Transverse colon (tissue), 4 donors: Measurements from ENCODE around the gene CBL. TPM values are rescaled to one million over a fixed set of nuclear protein-coding genes. Genes with fewer than 3 reads are reported as not detected.

Source experiments
- DNase-seq: peaks from one replicate; pipeline ENCODE4 v3.0.0-alpha.2; 2019
- H3K27ac ChIP-seq, 4 donors: fragments of 200-600 bp; sonication (generic); 2 replicates each; pipeline ENCODE4 v1.5.1; 2016 to 2018; ENCODE audit warnings: inconsistent platforms in 4 of 4
- H3K27me3 ChIP-seq: fragments of 200-600 bp; sonication (generic); 2 replicates; pipeline ENCODE4 v1.5.1; 2017; ENCODE audit warnings: inconsistent platforms
- H3K36me3 ChIP-seq, 4 donors: fragments of 200-600 bp; sonication (generic); 2 replicates each; pipeline ENCODE4 v1.5.1; 2017 to 2019; ENCODE audit warnings: inconsistent platforms in 4 of 4
- H3K4me1 ChIP-seq, 4 donors: fragments of 200-600 bp; sonication (generic); 2 replicates each; pipeline ENCODE4 v1.5.1; 2017 to 2020; ENCODE audit warnings: inconsistent platforms in 4 of 4
- H3K4me3 ChIP-seq, 4 donors: fragments of 200-600 bp; sonication (generic); 1 replicate in 1 of 4; 2 replicates in 3 of 4; pipeline versions ENCODE4 v1.5.1 to v1.6.1; 2017 to 2019; ENCODE audit warnings: inconsistent platforms in 4 of 4
- H3K9me3 ChIP-seq, 2 donors: fragments of 200-600 bp; sonication (generic); 2 replicates each; pipeline ENCODE4 v1.5.1; 2017 to 2019; ENCODE audit warnings: inconsistent platforms in 2 of 2
- CTCF ChIP-seq, 5 experiments: fragments of 200-600 bp in 3 of 5; fragments of 450-650 bp in 2 of 5; sonication (generic) in 3 of 5; IDR thresholded peaks; 1 replicate in 2 of 5; 2 replicates in 3 of 5; pipeline ENCODE4 v1.5.1; 2016 to 2017; ENCODE audit warnings: antibody characterized with exemption in 5 of 5, inconsistent platforms in 3 of 5, mild to moderate bottlenecking in 2 of 5, moderate library complexity in 1 of 5
- EP300 ChIP-seq: sonication (generic); formaldehyde crosslinking; IDR thresholded peaks from one replicate; pipeline ENCODE4 v1.6.1; 2017; ENCODE audit warnings: antibody characterized with exemption, low read depth
- POLR2A ChIP-seq: fragments of 450-650 bp; IDR thresholded peaks from one replicate; pipeline ENCODE4 v1.6.1; 2016; ENCODE audit warnings: antibody characterized with exemption, mild to moderate bottlenecking, moderate library complexity
- POLR2AphosphoS5 ChIP-seq, 3 donors: sonication (generic); formaldehyde crosslinking; IDR thresholded peaks; one replicate each; pipeline ENCODE4 v1.6.1; 2016; ENCODE audit warnings: antibody characterized with exemption in 3 of 3
- WGBS, 2 donors: methylation state at CpG; one replicate each; pipeline ENCODE4 v1.1.5; 2018; ENCODE audit warnings: low coverage in 1 of 2; 5-methylcytosine and 5-hydroxymethylcytosine counted together
- in situ Hi-C, 4 donors: fragments of 200-750 bp; cut with MboI; loops; one replicate each; pipeline versions ENCODE4 v1.15.0 to v1.15.1; 2017; ENCODE audit warnings: low sequenced_read_pairs in 3 of 4, low pct_ligation_motif_present in 1 of 4, low pct_unique_long_range_greater_than_20kb in 1 of 4
- intact Hi-C: fragments of 100-400 bp; cut with DNase I; formaldehyde crosslinking; loops from one replicate; pipeline ENCODE4 v1.15.1; 2023; ENCODE audit warnings: low total_unique reads
- total RNA-seq, 4 donors: library from RNA; depleted of rRNA; stranded (reverse); fragments of >200 nt; gene quantifications; one replicate each; pipeline ENCODE4 v1.1.0, GENCODE V29; 2016

CBL gene
- total RNA-seq, 4 donors from 2014 or later = 6.8 to 18.7 (median 12.4) TPM

DNA sequence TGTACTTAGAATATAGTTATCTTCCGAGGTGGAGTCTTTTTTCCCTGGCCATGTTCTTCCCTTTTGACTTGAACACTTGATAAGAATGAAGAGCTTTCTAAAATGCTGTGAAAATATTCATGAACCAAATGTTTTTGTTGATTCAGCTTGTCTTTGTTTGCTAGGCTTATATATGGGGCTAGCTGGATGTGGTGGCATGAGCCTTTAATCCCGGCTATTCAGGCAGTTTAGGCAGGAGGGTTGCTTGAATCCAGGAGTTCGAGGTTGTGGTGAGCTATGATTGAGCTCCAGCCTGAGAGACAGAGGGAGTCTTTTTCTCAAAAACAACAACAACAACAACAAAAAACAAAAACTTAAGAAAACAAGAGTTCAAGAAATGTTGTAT, 23.1 kb downstream of the CBL start:
- Histone ChIP-seq H3K9me3 (no peaks in the 10 kb centered on the region), H3K4me3 (no peak overlapping the region), H3K27ac (no peak overlapping the region), H3K4me1 (peaks cover 0 to 20% (median 4%) of the 10 kb centered on the region in 4 donors), H3K36me3 (no peaks in the 10 kb centered on the region), H3K27me3 (no peaks in the 10 kb centered on the region)
- in situ Hi-C loops (no loop called here), intact Hi-C loops (no loop called here)
- TF ChIP-seq EP300 = no peak
- TF ChIP-seq CTCF (IDR thresholded peaks at IDR 0.05) = no peak
- DNase-seq = no peak
- 83 to 100% methylated on average over 3 of the region's 3 CpGs for WGBS, 2 donors

DNA sequence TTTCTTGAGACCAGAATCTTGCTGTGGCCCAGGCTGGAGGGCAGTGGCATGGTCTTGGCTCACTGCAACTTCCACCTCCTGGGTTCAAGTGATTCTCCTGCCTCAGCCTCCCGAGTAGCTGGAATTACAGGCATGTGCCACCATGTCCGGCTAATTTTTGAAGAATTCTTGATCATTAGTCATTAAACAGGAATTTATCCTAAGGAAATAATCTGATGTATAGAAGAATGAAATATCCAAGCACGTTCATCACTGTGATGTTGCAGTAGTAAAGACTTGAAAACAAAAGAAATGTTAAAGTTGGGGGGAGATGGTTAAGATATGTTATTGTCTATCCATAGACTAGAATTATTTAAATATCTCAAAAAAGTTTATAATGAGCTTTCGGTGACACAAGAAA, 23.6 kb downstream of the CBL start:
- in situ Hi-C loops (no loop called here), intact Hi-C loops (no loop called here)
- Histone ChIP-seq H3K36me3 (peaks cover 0 to 3% (median 0%) of the 10 kb centered on the region in 4 donors), H3K27me3 (no peaks in the 10 kb centered on the region), H3K4me3 (no peak overlapping the region), H3K9me3 (no peaks in the 10 kb centered on the region), H3K4me1 (peaks cover 0 to 20% (median 4%) of the 10 kb centered on the region in 4 donors), H3K27ac (no peak overlapping the region)
- no peak for TF ChIP-seq CTCF (IDR thresholded peaks at IDR 0.05)
- TF ChIP-seq EP300 = no peak
- TF ChIP-seq POLR2A = no peak
- no peak for TF ChIP-seq POLR2AphosphoS5 (IDR thresholded peaks at IDR 0.05)
- no peak for DNase-seq
- 95 to 100% methylated on average over 1 to 4 of the region's 4 CpGs for WGBS, 2 donors

- intact Hi-C loops (no loop called here), in situ Hi-C loops (no loop called here)
- Histone ChIP-seq H3K27ac (no peak overlapping the region), H3K9me3 (no peaks in the 10 kb centered on the region), H3K27me3 (no peaks in the 10 kb centered on the region), H3K4me1 (peaks cover 0 to 4% (median 0%) of the 10 kb centered on the region in 4 donors), H3K36me3 (peaks cover 0 to 14% (median 0%) of the 10 kb centered on the region in 4 donors), H3K4me3 (no peak overlapping the region)
- TF ChIP-seq POLR2AphosphoS5 (IDR thresholded peaks at IDR 0.05) (no peak), EP300 (no peak), CTCF (IDR thresholded peaks at IDR 0.05) (no peak), POLR2A (no peak)
- DNase-seq = no peak
Observed at GRCh38 chr11:119236490-119236889, 30.4 kb downstream of the CBL start.

DNA sequence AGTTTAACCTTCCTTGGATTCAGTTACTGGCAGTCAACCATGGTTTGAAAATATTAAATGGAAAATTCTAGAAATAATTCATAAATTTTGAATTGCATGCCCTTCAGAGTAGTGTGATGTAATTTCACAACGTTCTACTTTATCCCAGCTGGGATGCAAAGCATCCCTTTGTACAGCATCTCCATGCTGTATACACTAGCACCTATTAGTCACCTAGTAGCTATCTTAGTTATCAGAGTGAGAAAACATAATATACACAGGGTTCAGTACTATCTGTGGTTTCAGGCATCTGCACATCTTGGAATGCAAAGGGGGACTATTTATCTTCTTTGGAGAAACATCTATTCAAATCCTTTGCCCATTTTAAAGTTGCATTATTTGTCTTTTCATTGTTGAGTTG, 30.8 kb downstream of the CBL start:
- no peak overlapping the region for H3K4me3 ChIP-seq
- no peak for DNase-seq
- intact Hi-C loops (no loop called here), in situ Hi-C loops (no loop called here)
- WGBS, 2 donors = 69 to 70% methylated on average over 1 of the region's 1 CpG
- TF ChIP-seq POLR2AphosphoS5 (IDR thresholded peaks at IDR 0.05) (no peak), CTCF (IDR thresholded peaks at IDR 0.05) (no peak), POLR2A (no peak), EP300 (no peak)
- H3K9me3 ChIP-seq = no peaks in the 10 kb centered on the region
- H3K4me1 ChIP-seq = peaks cover 0 to 4% (median 0%) of the 10 kb centered on the region in 4 donors
- H3K27me3 ChIP-seq = no peaks in the 10 kb centered on the region
- H3K36me3 ChIP-seq = peaks cover 0 to 14% (median 0%) of the 10 kb centered on the region in 4 donors
- H3K27ac ChIP-seq = no peak overlapping the region
